GM21825 (cell line): ENCODE measurements around the gene RASAL2.
"Not testable (repeated sequence)": the region's sequence is repeated elsewhere in the genome, so short reads cannot be mapped to it uniquely, and the experiment has no call there.

Source experiments
- ATAC-seq: cut with Tn5 transposase; IDR thresholded peaks from one replicate; pipeline ENCODE4 v1.9.1; 2021; ENCODE audit warnings: mild to moderate bottlenecking, moderate library complexity; ENCODE audit not compliant: unreplicated experiment

Gene RASAL2

GRCh38 chr1:178066908-178067614 lies 26.8 kb upstream of the RASAL2 start:
- peak; percentile 99 for ATAC-seq

- no peak for ATAC-seq
Measured at GRCh38 chr1:178071811-178072210, 22.1 kb upstream of the RASAL2 start.

GRCh38 chr1:178072326-178072725 lies 21.6 kb upstream of the RASAL2 start:
- ATAC-seq = no peak

GRCh38 chr1:178075333-178075732 lies 18.6 kb upstream of the RASAL2 start:
- ATAC-seq = no peak

- ATAC-seq = no peak
Measured at GRCh38 chr1:178076607-178077006, 17.3 kb upstream of the RASAL2 start.

GRCh38 chr1:178077917-178078316 lies 16.0 kb upstream of the RASAL2 start:
- no peak for ATAC-seq

GRCh38 chr1:178086294-178086693 lies 7.6 kb upstream of the RASAL2 start:
- ATAC-seq = no peak

- ATAC-seq = no peak
Measured at GRCh38 chr1:178086766-178087165, 7.1 kb upstream of the RASAL2 start.

- no peak for ATAC-seq
Measured at GRCh38 chr1:178088651-178089050, 5.3 kb upstream of the RASAL2 start.

- ATAC-seq = not testable (repeated sequence)
Measured at GRCh38 chr1:178091454-178091853, 2.5 kb upstream of the RASAL2 start.

- ATAC-seq = no peak
Measured at GRCh38 chr1:178091986-178092745, 1.7 kb upstream of the RASAL2 start.

GRCh38 chr1:178092878-178093493 lies 918 bp upstream of the RASAL2 start:
- no peak for ATAC-seq

GRCh38 chr1:178093494-178093950 lies 382 bp upstream of the RASAL2 start:
- ATAC-seq = peak; percentile 85

- no peak for ATAC-seq
Measured at GRCh38 chr1:178094739-178095645, 1.1 kb downstream of the RASAL2 start.

GRCh38 chr1:178096421-178096820 lies 2.5 kb downstream of the RASAL2 start:
- ATAC-seq = no peak

GRCh38 chr1:178098262-178098661 lies 4.4 kb downstream of the RASAL2 start:
- no peak for ATAC-seq

GRCh38 chr1:178101266-178101630 lies 7.3 kb downstream of the RASAL2 start:
- ATAC-seq = no peak

- ATAC-seq = no peak
Measured at GRCh38 chr1:178101654-178102053, 7.8 kb downstream of the RASAL2 start.

GRCh38 chr1:178102218-178102617 lies 8.3 kb downstream of the RASAL2 start:
- ATAC-seq = no peak

GRCh38 chr1:178107823-178108222 lies 13.9 kb downstream of the RASAL2 start:
- no peak for ATAC-seq
